ENCODE results near the gene HIVEP3.

The HIVEP3 gene

DNA sequence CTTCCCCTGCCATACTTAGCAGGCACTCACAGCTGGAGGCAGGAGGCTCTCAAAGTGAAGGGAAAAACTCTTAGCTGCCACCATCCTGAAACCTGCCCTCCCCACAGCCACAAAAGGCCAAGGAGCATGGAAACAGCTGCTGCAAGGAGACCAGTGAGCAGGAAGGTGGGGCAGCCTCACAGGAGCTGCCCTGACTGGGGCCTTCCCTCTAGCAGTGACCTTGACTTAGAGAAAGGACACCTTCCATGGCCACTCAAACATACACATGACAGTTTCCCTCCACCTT, 126.3 kb downstream of the HIVEP3 start:
- in situ Hi-C loops (cut with HindIII; ENCODE audit: low sequenced_read_pairs) = no loop called here

DNA sequence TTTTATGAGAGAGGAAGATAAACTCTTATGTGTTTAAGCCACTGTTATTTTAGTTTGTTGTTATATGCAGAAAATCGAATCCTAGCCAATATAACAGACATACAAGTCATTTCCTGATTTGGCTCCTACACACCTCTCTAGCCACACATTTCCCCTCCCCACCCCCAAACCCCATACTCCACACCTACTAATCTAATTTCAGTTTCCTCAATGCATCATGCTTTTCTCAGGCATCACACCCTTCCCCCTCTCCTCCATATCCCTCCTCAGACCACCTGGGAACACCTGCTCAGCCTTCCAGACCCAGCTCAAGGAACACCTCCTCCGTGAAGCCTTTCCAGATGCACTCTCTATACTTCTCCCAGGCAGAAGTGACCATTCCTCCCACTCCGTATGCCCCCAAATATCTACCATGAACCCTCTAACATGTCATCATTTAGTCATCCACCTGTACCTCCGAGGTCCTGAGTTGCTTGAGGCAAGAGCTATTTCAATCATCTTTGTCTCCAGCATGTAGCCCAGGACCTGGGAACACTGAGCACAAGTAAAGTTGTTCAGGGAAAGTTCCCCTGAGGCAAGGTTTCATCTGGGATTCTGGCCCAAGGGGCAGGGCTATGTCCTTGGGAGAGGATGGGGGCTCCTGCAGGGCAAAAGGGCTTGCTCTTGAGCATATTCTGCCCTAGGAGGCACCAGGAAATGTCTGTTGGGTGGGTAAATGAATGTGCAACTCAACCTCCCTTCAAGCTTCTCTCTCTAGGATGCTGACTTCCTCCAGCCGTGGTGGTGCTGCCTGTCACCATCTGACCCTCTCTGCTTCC, 126.8 kb downstream of the HIVEP3 start:
- in situ Hi-C loops (cut with HindIII; ENCODE audit: low sequenced_read_pairs) = no loop called here

DNA sequence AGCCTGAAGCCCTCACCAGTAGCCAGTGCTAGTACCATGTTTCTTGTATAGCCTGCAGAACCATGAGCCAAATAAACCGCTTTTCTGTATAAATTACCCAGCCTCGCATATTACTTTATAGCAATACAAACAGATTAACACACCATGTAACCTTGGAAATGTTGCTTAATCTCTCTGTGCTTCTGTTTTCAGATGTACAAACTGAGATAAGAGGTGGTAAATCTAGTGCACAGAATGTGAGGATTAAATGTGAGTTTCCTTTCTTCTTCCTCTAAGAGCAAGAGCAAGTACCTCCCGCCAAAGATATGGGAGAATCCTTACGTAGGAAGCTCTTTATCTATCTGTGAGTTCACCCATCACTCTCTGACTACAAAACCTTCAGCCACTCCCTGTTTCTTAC, 128.4 kb downstream of the HIVEP3 start:
- in situ Hi-C loops (cut with HindIII; ENCODE audit: low sequenced_read_pairs) = no loop called here

DNA sequence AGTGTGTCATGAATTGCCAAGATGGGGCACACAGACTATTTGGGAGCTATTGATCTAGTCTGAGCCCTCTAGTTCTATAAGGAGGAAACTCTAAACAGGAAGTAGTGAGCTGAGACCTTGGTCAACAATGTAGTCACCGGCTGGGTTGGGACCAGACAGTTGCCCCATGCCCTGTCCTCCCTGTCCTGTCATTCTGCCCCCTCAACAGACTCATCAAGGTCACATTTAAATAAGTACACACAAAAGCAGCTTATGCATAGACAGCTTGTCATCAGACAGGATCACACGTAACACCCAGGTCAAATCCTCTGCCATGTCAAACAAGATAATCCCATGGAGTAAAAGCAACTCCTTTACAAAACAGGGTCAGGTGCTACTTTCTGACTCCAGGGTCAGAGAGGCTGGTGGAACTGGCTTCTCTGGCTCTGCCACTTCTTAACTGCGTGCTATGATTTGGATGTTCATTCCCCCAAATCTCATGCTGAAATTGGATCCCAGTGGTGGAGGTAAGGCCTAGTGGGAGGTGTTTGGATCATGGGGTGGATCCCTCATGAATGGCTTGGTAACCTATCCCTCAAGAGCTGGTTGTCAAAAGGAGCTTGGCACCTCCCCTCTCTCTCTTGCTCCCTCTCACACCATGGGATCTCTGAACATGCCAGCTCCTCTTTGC, 128.9 kb downstream of the HIVEP3 start:
- in situ Hi-C loops (cut with HindIII; ENCODE audit: low sequenced_read_pairs) = no loop called here

DNA sequence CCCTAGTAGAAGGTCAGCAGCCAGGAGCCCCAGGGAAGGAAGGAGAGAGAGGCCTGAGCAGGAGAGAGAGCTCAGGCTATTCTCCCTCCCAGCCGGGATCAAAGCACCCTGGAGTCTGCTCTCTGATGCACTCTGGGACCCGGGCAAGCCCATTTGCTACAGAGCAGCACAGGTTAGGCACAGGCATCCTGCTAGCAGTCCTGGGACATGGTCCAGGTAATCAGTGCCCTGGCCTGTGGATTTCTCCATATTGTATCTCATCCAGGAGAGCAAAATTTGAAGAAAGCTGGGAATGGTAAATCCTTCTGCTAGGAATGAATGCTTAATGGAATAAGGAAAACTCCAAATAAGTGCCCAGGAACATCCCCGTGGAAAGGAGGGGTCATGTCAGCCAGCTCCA, 130.3 kb downstream of the HIVEP3 start:
- in situ Hi-C loops (cut with HindIII; ENCODE audit: low sequenced_read_pairs) = no loop called here

DNA sequence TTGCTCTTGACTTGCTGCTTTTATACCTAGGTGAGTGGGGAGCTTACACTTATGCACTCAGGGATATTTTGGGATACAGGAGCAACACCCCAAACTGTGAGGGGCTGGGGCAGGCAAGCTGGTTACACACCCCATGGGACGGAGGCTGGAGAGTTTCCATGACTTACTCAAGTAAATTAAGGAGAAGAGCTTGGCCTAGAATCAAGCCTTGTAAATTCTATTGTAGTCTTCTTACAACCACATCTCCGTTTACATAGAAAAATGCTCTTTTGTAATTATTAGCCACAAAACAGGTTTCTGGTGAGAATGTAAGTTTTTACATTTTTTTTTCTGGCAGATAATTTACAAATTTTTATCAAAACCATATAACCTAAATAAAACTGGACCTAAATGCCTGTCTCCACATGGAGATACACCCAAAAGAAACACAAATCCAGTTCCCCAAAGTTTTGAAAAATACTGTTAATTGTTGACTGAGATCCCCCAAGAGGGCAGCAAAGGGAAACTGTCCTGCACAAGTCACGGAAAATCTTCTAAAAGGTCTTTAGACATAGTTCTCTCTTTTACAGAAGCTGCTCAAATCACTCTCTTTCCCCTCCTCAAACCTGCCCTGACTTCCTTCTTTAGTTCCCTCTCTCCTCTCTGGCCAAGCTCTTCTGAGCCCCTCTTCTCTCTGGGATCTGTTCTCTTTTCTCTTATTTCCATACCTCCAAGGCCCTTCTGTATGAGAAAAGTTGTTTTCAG, 134.0 kb downstream of the HIVEP3 start:
- in situ Hi-C loops (cut with HindIII; ENCODE audit: low sequenced_read_pairs) = no loop called here

DNA sequence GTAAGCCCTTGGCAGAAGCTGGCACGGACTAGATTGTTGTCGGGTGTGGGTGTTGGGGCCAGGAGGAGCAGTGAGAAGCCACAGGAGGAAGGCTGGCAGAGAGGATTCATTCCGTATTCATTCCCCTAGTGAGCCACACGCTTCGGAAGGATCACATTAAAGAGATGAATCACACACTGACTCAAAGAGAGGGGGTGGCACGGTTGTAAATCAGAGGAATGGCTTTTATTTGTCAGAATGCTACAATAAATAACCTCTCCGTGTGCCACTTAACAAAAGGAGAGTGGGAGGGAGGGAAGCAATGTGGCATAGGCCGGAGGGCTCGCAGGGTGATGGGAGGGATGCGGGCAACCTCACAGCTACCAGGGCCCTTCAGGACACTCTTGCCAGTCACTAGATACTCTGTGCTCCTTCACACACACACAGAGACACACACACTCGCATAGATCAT, 135.5 kb downstream of the HIVEP3 start:
- in situ Hi-C loops (cut with HindIII; ENCODE audit: low sequenced_read_pairs) = no loop called here

DNA sequence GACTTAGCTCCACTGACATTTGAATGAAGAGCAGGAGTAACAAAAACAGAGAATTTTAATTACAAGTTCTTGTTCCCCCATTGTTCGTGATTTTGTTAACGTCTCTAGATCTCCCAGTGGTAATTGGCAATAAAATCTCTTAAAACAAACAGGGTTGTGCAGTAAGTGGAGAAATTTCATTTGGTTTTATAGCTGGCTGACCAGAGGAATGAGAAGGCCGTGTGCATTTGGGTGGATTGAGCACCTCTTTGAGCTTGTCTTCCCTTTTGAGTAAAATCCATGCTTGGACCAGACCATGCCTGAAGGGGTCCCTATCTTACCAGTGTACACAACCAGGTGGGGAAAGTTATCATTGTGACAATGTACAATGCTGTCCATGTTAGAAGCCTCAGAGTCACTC, 137.8 kb downstream of the HIVEP3 start:
- in situ Hi-C loops (cut with HindIII; ENCODE audit: low sequenced_read_pairs) = no loop called here

DNA sequence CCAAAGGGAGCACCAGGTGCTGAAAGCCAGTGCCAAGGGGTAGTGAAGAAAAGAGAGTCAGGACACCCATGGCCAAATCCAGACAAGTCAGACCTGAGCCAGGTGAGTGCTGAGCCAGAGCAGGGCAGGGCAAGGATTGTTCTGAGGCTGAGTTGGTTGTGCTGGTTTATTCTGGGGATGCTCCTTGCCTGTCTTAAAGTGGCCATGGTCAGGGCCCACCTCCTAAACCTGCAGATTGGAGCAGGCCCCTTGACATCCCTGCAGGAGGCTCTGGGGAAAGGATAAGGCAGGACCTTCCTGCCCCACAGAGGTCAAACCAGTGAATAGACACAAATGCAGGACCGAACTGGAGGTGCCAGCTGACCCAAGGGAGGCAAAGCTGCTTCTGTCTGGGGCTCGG, 138.4 kb downstream of the HIVEP3 start:
- in situ Hi-C loops (cut with HindIII; ENCODE audit: low sequenced_read_pairs) = no loop called here

DNA sequence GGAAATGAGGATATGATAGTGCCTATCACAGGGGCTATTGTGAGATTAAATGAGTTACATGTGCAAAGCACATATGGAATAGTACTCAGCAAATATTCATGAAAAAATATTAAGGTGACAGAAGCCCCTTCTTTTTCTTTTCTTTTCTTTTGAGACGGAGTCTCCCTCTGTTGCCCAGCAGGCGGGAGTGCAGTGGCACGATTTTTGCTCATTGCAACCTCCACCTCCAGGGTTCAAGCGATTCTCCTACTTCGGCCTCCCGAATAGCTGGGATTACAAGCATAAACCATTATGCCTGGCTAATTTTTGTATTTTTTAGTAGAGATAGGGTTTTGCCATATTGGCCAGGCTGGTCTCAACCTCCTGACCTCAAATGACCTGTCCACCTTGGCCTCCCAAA, 139.4 kb downstream of the HIVEP3 start:
- in situ Hi-C loops (cut with HindIII; ENCODE audit: low sequenced_read_pairs) = no loop called here

DNA sequence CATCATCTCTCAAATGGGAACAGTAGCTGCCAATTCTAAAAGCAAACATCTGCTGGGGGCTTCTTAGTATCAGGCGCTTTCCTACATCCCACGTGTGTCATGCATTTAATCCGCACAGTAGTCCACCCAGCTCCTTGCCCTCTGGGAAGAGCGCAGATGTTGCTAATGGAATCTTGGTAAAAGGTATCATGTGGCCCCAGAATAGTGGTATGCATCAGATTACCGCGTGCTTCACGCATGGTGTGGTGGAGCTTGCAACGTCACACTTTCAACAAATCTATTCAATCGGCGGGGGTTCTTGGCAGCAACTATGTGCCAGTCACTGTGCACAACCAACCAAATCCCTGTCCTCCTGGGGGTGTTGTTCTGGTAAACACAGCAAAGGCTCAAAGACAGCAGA, 141.0 kb downstream of the HIVEP3 start:
- in situ Hi-C loops (cut with HindIII; ENCODE audit: low sequenced_read_pairs) = no loop called here

DNA sequence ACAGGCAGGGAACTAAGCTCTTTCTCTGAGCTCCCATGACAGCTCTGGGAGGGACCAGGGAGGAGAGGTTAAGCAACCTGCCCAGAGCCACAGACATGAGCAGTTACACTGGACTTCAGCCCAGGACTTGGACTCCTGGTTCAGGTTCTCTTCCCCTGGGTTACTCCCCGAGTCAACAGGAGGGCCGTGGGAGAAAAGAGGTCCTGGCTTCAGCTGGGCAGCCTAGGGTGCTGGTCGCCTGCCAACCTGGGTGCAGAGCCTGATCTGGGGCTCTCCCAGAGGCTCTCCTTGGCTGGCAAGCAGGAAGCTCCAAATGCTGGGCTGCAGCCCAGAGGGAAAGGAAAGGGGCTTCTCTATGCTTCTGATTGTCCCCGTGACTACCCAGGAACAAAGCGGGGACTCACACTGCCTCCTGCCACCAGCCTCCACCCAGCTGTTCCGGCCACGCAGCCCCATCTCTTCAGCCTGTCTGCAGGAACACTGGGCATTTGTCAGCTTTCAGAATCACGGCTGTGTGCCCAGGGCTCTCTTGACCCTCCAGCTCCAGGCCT, 141.8 kb downstream of the HIVEP3 start:
- in situ Hi-C loops (cut with HindIII; ENCODE audit: low sequenced_read_pairs) = no loop called here

DNA sequence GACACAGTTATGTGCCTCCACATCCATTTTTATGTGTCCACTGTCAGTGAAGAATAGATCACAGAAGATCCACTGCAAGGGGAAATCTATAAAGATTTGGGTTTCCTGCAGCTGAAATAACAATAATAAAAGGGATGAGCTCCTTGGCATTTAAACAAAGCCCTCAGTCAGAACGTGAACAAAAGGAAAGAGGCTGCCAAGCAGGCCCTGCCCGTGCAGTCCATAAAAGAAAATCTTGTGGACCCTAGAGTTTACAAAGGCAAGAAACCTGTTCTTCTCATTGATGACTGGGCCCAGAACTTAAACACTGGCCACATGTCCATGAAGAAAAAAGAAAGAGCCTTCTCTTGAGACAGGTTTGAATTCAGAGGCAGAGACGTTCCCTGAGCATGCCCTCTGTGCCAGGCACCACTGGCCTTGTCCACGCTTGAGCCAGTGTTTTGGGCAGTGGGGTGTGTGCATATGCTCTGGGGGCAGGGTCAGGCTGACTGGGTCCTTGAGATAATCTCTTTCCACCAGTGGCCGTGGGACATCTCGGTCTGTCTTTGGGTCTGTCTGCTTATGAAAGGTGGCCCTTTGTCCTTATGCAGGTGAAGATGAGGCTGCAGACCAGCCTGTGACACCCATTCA, 142.7 kb downstream of the HIVEP3 start:
- in situ Hi-C loops (cut with HindIII; ENCODE audit: low sequenced_read_pairs) = no loop called here

DNA sequence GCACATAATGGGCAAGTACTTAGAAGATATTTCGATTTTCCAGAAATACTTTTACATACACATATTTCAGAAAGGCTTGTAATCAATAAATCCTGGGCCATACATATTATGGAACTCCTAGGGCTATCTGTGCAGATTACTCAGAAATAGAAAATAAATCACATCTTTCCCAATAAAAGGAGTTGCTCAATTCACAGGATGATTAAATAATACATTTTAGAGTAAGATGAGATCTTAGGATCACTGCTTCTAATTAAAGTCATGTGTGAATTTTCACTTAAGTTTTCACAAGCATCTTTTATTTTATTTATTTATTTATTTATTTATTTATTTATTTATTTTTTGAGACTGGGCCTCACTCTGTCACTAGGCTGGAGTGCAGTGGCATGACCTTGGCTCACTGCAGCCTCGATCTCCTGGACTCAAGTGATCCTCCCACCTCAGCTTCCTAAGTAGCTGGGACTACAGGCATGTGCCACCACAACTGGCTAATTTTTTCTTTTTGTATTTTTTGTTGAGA, 144.2 kb downstream of the HIVEP3 start:
- in situ Hi-C loops (cut with HindIII; ENCODE audit: low sequenced_read_pairs) = no loop called here

DNA sequence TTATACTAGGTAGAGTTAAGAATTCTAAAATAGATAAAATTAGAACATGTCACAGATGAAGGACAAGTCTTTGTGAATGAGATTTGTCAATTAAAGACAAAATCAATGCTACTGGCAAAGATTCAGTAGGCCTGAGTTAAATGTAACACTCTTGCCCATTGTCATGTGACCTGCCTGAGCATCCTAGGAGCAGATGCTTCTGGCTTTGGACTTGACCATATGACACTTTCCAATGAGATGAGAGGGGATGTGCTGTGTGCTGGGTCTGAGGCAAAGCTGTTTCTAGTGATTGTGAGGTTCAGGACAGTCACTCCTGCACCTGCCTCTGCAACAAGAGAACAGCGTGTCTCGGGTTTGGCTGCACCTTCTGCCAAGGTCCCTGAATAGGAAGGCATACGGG, 144.9 kb downstream of the HIVEP3 start:
- in situ Hi-C loops (cut with HindIII; ENCODE audit: low sequenced_read_pairs) = no loop called here

DNA sequence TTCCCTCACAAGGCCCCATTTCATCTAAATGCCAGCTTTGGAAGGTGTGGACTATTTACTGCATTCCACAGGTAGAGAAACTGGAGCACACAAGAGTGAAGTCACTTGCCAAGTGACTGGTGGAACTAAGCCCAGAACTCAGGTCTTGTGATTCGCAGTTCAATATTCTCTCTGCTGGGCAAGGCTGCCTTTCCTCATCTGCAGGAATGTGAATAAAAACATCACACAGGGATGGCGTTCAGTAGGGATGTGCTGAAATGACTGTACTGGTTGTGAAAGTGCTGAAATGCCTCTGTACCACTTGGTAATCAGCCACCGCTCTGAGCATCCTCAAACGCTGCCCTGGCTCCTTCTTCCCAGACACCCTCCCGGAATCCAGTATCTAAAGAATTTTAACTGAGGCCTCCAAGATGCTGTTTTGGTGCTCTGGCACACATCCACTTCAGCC, 145.6 kb downstream of the HIVEP3 start:
- in situ Hi-C loops (cut with HindIII; ENCODE audit: low sequenced_read_pairs) = no loop called here

DNA sequence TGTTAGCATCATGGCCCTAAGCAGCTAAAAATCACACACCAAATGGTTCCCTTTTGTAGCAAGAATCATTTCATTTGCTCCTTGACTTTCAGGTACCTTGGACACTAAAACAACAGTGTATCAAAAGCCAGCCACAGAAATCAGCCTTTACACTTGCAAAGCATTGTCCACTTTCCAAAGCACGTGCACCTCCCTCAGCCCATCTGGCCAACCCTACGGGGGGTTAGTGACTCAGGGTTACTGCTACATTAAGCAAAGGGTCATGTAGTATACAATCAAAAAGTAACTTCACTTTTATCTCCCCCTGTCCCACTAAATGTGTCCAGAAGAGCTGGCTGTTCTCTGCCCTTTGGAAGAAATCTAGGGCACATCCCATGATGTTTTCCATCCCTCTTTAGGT, 149.7 kb downstream of the HIVEP3 start:
- in situ Hi-C loops (cut with HindIII; ENCODE audit: low sequenced_read_pairs) = no loop called here

DNA sequence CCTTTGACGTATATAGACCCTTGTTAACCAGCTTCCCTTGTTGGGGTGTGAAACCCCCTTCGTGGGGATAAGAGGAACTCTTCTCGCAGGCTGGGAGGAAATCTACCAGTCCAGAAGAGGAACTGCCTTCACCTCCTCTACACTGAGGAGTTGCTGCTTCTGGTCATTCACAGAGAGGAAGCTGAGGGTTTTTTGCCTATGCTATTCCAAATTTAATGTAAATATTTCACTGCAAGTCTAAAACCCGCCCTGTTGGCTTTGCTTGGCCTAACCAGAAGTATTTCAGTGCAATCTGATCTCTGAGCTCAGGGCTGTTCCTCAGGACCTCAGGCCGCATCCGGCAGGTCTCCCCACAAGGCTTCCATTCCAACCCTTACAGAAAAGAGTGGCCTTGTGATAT, 150.1 kb downstream of the HIVEP3 start:
- in situ Hi-C loops (cut with HindIII; ENCODE audit: low sequenced_read_pairs) = no loop called here

DNA sequence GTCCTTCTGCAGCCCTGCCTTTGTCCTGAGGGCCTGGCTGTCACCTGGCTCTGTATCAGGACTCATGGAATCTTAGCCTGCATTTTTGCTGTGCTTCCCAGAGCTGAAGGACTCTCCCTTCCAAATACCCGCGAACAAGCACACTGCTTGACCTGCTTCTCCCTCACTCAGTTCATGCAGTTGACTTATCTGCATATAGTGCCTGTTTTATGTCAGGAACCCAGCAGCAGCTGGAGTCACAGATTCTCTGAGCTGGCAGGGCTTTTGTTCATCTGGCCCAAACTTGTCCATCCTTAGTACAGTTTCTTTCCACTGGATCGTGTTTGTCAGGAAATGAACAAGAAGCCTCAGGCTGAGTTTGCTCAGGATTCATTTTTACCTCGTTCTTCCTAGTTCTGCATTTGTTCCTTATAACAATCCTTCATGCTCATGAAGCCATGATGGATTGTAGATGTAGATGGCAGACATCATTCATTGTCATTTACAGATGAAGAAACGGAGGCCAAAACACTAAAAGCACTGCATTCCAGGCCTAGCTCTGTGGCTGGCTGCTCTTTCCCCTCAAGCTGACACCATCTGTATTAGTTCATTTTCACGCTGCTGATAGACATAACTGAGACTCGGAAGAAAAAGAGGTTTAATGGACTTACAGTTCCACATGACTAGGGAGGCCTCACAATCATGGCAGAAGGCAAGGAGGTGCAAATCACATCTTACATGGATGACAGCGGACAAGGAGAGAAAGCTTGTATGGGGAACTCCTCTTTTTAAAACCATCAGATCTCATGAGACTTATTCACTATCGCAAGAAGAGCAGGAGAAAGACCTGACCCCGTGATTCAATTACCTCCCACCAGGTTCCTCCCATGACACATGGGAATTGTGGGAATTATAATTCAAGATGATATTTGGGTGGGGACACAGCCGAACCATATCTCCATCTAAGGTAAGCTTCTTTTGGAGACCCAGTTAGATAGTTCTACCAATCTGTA, 150.9 kb downstream of the HIVEP3 start:
- in situ Hi-C loops (cut with HindIII; ENCODE audit: low sequenced_read_pairs) = no loop called here

DNA sequence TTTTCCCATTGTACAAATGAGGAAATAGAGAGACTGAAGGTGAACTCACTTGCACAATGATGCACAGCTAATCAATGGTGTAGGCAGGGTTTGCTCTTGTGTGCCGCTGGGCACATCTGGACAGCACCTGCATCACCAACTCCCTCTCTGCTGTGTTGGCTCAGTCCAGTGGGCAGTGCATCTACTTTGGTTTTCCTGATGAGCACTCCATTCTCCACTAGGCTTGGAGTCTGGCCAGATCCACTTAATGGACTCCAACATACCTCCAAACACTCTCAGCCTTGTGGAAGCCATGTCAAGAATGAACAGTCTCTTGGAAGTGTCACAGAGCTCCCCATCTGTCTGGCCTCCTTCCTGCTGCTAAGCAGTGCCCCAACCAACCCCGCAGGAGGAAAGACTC, 152.2 kb downstream of the HIVEP3 start:
- in situ Hi-C loops (cut with HindIII; ENCODE audit: low sequenced_read_pairs) = no loop called here
